ENCODE measurements around the gene SPI1. TPM values are rescaled to one million over a fixed set of nuclear protein-coding genes. Genes with fewer than 3 reads are reported as not detected.

Gene SPI1
- total RNA-seq, 2 experiments from 2014 or later: 4.9 to 5.9 TPM

DNA sequence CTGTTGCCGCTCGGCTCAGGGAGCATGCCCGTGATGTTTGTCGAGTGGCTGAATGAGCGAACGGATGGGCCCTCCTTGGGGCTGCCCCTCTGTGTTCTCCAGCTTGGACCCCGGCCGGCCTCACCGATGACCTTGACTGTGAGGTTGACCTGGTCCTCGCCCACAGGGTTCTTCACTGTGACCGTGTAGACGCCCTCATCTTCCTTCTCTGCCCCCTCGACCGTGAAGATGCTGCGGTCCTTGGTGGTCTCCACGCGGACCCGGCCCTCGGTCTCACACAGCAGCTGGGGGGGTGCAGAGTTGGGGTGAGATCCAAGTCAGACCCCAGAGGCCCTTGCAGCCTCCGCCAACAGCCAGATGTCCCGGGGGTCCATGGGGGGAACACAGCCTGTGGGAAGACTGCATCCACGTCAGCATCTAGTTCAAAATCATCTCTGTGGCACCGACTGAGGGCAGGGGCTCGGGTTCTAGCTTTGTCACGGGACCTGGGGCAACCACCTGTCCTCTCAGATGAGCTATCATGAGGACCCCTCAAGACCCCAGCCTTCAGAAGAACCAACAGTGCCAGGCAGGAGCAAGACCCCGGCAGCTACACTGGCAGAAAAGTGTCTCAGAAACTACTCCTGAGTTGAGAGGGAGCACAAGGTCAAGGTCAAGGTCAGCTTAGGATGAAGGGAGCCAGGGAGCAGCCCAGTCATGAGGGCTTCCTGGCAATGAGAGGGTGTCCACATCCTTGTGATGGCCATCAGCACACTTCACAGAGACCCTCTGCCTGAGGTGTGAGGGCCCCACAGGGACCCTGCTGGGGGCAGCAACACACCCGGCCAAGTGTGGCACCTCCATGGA is 39.7 kb downstream of the SPI1 start:
- H3K9me3 Mint-ChIP-seq: no peaks in the 10 kb centered on the region
- H3K36me3 Mint-ChIP-seq (ENCODE audit: low read depth): no peaks in the 10 kb centered on the region

GRCh38 chr11:47337229-47337924 is 41.0 kb downstream of the SPI1 start:
- intact Hi-C loops (cut with DNase I, micrococcal nuclease): no loop called here
- no peaks in the 10 kb centered on the region for H3K4me1 Mint-ChIP-seq (ENCODE audit: low read depth)
- H3K4me3 Mint-ChIP-seq: no peak overlapping the region
- no peak for DNase-seq
- no peaks in the 10 kb centered on the region for H3K4me1 ChIP-seq (ENCODE audit: insufficient read depth, low read length)
- no peaks in the 10 kb centered on the region for H3K36me3 Mint-ChIP-seq (ENCODE audit: low read depth)
- H3K27ac ChIP-seq (ENCODE audit: low read depth in 1 of 2, low read length in 2 of 2): no peak overlapping the region
- no peak for TF ChIP-seq CTCF (IDR thresholded peaks at IDR 0.05)
- H3K9me3 ChIP-seq (ENCODE audit: control insufficient read depth in 1 of 2, insufficient read depth in 1 of 2, low read length in 2 of 2): no peaks in the 10 kb centered on the region
- H3K27ac Mint-ChIP-seq: no peak overlapping the region
- H3K27me3 ChIP-seq (ENCODE audit: control insufficient read depth in 1 of 2, insufficient read depth in 2 of 2, low read length in 2 of 2): no peaks in the 10 kb centered on the region
- H3K27me3 Mint-ChIP-seq: no peaks in the 10 kb centered on the region
- no peak overlapping the region for H3K4me3 ChIP-seq (ENCODE audit: low read length)
- ChIA-PET POLR2A (no interaction called here), CTCF (no interaction called here)
- no peaks in the 10 kb centered on the region for H3K9me3 Mint-ChIP-seq
- ATAC-seq (ENCODE audit: poor library complexity): no peak
- no peaks in the 10 kb centered on the region for H3K36me3 ChIP-seq (ENCODE audit: insufficient read depth, low read length)

More for the DNA sequence above, 39.7 kb downstream of the SPI1 start:
- ATAC-seq (ENCODE audit: poor library complexity) (no peak), DNase-seq (no peak)
- ChIA-PET POLR2A (no interaction called here), CTCF (no interaction called here)
- intact Hi-C loops (cut with DNase I, micrococcal nuclease): no loop called here
- Histone ChIP-seq H3K27me3 (ENCODE audit: control insufficient read depth in 1 of 2, insufficient read depth in 2 of 2, low read length in 2 of 2) (no peaks in the 10 kb centered on the region), H3K4me1 (ENCODE audit: insufficient read depth, low read length) (no peaks in the 10 kb centered on the region), H3K4me3 (ENCODE audit: low read length) (no peak overlapping the region), H3K36me3 (ENCODE audit: insufficient read depth, low read length) (no peaks in the 10 kb centered on the region), H3K9me3 (ENCODE audit: control insufficient read depth in 1 of 2, insufficient read depth in 1 of 2, low read length in 2 of 2) (no peaks in the 10 kb centered on the region), H3K27ac (ENCODE audit: low read depth in 1 of 2, low read length in 2 of 2) (no peak overlapping the region)
- no peaks in the 10 kb centered on the region for H3K4me1 Mint-ChIP-seq (ENCODE audit: low read depth)
- no peak overlapping the region for H3K4me3 Mint-ChIP-seq
- no peak for TF ChIP-seq CTCF (IDR thresholded peaks at IDR 0.05)
- no peaks in the 10 kb centered on the region for H3K27me3 Mint-ChIP-seq
- H3K27ac Mint-ChIP-seq: no peak overlapping the region

- no peak for TF ChIP-seq CTCF (IDR thresholded peaks at IDR 0.05)
These were observed 41.8 kb downstream of the SPI1 start for GRCh38 chr11:47336595-47336994.

More at GRCh38 chr11:47336595-47336994, 41.8 kb downstream of the SPI1 start:
- Mint-ChIP-seq H3K4me3 (no peak overlapping the region), H3K27ac (no peak overlapping the region), H3K4me1 (ENCODE audit: low read depth) (no peaks in the 10 kb centered on the region), H3K27me3 (no peaks in the 10 kb centered on the region), H3K9me3 (no peaks in the 10 kb centered on the region), H3K36me3 (ENCODE audit: low read depth) (no peaks in the 10 kb centered on the region)
- DNase-seq (no peak), ATAC-seq (ENCODE audit: poor library complexity) (no peak)
- Histone ChIP-seq H3K4me3 (ENCODE audit: low read length) (no peak overlapping the region), H3K4me1 (ENCODE audit: insufficient read depth, low read length) (no peaks in the 10 kb centered on the region), H3K27ac (ENCODE audit: low read depth in 1 of 2, low read length in 2 of 2) (no peak overlapping the region), H3K27me3 (ENCODE audit: control insufficient read depth in 1 of 2, insufficient read depth in 2 of 2, low read length in 2 of 2) (no peaks in the 10 kb centered on the region), H3K36me3 (ENCODE audit: insufficient read depth, low read length) (no peaks in the 10 kb centered on the region), H3K9me3 (ENCODE audit: control insufficient read depth in 1 of 2, insufficient read depth in 1 of 2, low read length in 2 of 2) (no peaks in the 10 kb centered on the region)
- ChIA-PET CTCF (no interaction called here), POLR2A (no interaction called here)
- intact Hi-C loops (cut with DNase I, micrococcal nuclease): no loop called here

Data from CD4-positive, alpha-beta T cell (primary cell).